ENCODE measurements around the gene LSAMP. TPM values are rescaled to one million over a fixed set of nuclear protein-coding genes. Genes with fewer than 3 reads are reported as not detected.

Gene LSAMP
- total RNA-seq, 1 donor from 2014 or later = 18.0 TPM

DNA sequence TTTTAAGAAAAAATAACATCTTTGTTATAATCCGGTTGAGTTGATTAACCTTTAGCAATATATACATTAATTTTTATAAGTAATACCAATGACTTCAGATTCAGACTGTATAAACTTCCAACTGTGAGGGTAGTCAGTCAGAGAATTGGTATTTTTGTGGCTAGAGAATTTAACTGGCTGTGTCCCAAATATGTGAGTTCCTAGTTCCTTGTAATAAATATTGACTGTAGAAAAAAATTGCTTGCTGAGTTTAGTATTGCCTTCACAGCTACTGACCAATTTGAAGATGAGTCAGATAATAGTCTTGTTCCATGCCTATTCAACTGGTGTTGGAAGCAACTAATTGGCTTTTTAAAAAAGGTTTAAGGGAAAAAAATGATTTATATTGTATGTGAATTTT lies 611.2 kb downstream of the LSAMP start:
- H3K36me3 ChIP-seq = no peaks in the 10 kb centered on the region
- no peaks in the 10 kb centered on the region for H3K9me3 Mint-ChIP-seq
- H3K27ac Mint-ChIP-seq = no peak overlapping the region
- H3K9me3 ChIP-seq (ENCODE audit: low read depth) = no peaks in the 10 kb centered on the region
- H3F3A ChIP-seq (ENCODE audit: low read depth) = no peaks in the 10 kb centered on the region
- no peaks in the 10 kb centered on the region for H3K36me3 Mint-ChIP-seq
- H2AFZ ChIP-seq (replicated peaks) = no peak overlapping the region
- H3K9ac ChIP-seq = no peak overlapping the region
- H3K27me3 ChIP-seq = no peaks in the 10 kb centered on the region
- H3K79me2 ChIP-seq (ENCODE audit: low read depth) = no peaks in the 10 kb centered on the region
- no peak overlapping the region for H3K4me3 Mint-ChIP-seq
- no peak for DNase-seq (ENCODE audit: low spot score)
- H3K4me2 ChIP-seq = no peak overlapping the region
- peaks cover 24% of the 10 kb centered on the region for H3K4me1 ChIP-seq
- no peak for TF ChIP-seq EZH2phosphoT487 (IDR thresholded peaks at IDR 0.05)
- TF ChIP-seq, protein P1, sequence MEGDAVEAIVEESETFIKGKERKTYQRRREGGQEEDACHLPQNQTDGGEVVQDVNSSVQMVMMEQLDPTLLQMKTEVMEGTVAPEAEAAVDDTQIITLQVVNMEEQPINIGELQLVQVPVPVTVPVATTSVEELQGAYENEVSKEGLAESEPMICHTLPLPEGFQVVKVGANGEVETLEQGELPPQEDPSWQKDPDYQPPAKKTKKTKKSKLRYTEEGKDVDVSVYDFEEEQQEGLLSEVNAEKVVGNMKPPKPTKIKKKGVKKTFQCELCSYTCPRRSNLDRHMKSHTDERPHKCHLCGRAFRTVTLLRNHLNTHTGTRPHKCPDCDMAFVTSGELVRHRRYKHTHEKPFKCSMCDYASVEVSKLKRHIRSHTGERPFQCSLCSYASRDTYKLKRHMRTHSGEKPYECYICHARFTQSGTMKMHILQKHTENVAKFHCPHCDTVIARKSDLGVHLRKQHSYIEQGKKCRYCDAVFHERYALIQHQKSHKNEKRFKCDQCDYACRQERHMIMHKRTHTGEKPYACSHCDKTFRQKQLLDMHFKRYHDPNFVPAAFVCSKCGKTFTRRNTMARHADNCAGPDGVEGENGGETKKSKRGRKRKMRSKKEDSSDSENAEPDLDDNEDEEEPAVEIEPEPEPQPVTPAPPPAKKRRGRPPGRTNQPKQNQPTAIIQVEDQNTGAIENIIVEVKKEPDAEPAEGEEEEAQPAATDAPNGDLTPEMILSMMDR (IDR thresholded peaks at IDR 0.05) = no peak
- no peak for TF ChIP-seq EZH2 (IDR thresholded peaks at IDR 0.05)
- no peaks in the 10 kb centered on the region for H3K27me3 Mint-ChIP-seq (ENCODE audit: insufficient read depth, low read depth)
- no peaks in the 10 kb centered on the region for H4K20me1 ChIP-seq (ENCODE audit: low read depth)
- no peaks in the 10 kb centered on the region for H3K4me1 Mint-ChIP-seq
- H3K27ac ChIP-seq = no peak overlapping the region
- no peak overlapping the region for H3K4me3 ChIP-seq

DNA sequence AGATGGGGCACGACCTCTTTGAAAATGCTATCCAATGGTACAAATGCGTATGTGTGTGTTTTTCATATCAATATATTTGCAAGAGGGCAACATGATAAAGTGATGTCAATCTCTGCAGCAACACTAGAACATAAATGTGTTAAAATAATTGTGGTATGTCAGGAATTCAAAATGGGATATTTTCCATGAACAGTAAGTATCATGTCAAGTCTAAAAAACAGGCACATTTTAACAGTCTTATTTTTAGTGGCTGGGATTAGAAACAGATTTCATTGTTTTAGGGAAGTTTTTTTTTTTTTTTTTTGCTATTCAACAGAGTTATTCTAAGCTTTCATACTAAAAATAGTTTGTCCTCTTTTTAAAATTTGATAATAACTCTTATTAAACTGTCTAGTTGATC lies 612.2 kb downstream of the LSAMP start:
- Histone ChIP-seq H3K4me2 (no peak overlapping the region), H3F3A (ENCODE audit: low read depth) (no peaks in the 10 kb centered on the region), H3K4me1 (peaks cover 24% of the 10 kb centered on the region), H3K27me3 (no peaks in the 10 kb centered on the region), H3K27ac (no peak overlapping the region), H3K9me3 (ENCODE audit: low read depth) (no peaks in the 10 kb centered on the region), H2AFZ (replicated peaks) (no peak overlapping the region), H3K79me2 (ENCODE audit: low read depth) (no peaks in the 10 kb centered on the region), H3K9ac (no peak overlapping the region), H4K20me1 (ENCODE audit: low read depth) (no peaks in the 10 kb centered on the region), H3K4me3 (no peak overlapping the region), H3K36me3 (no peaks in the 10 kb centered on the region)
- Mint-ChIP-seq H3K36me3 (no peaks in the 10 kb centered on the region), H3K27me3 (ENCODE audit: insufficient read depth, low read depth) (no peaks in the 10 kb centered on the region), H3K27ac (no peak overlapping the region), H3K4me1 (no peaks in the 10 kb centered on the region), H3K4me3 (no peak overlapping the region), H3K9me3 (no peaks in the 10 kb centered on the region)
- no peak for TF ChIP-seq EZH2phosphoT487 (IDR thresholded peaks at IDR 0.05)
- TF ChIP-seq, protein P1 (IDR thresholded peaks at IDR 0.05) = no peak
- TF ChIP-seq EZH2 (IDR thresholded peaks at IDR 0.05) = no peak
- DNase-seq (ENCODE audit: low spot score) = no peak

DNA sequence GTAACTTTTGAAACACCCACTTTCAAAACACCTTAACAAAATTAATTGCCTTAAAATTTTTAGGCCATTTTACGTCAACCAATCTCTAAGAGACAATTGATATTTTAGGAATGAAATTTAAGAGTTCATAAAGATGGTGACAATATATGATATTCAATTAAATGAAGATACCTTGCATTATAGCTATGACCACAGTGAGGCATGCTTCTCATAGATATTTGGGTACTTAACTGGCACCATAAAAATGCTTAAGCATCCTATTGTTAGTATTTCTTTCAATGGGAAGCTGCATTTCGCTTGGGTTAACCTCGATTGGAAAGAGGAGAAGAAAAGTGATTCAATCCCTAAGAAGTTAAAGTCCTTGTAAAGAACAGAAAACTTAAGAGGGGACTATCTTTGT lies 613.0 kb downstream of the LSAMP start:
- H3K9ac ChIP-seq = no peak overlapping the region
- H3K27me3 Mint-ChIP-seq (ENCODE audit: insufficient read depth, low read depth) = no peaks in the 10 kb centered on the region
- no peaks in the 10 kb centered on the region for H3K4me1 Mint-ChIP-seq
- no peaks in the 10 kb centered on the region for H3K79me2 ChIP-seq (ENCODE audit: low read depth)
- no peaks in the 10 kb centered on the region for H4K20me1 ChIP-seq (ENCODE audit: low read depth)
- H3K9me3 ChIP-seq (ENCODE audit: low read depth) = no peaks in the 10 kb centered on the region
- H3F3A ChIP-seq (ENCODE audit: low read depth) = no peaks in the 10 kb centered on the region
- H3K4me2 ChIP-seq = peak overlapping the region; percentile 27
- no peak overlapping the region for H3K27ac ChIP-seq
- H3K4me3 Mint-ChIP-seq = no peak overlapping the region
- no peaks in the 10 kb centered on the region for H3K36me3 ChIP-seq
- peak; percentile 9 for DNase-seq (ENCODE audit: low spot score)
- H3K9me3 Mint-ChIP-seq = no peaks in the 10 kb centered on the region
- H3K27me3 ChIP-seq = no peaks in the 10 kb centered on the region
- H3K27ac Mint-ChIP-seq = no peak overlapping the region
- TF ChIP-seq EZH2phosphoT487 (IDR thresholded peaks at IDR 0.05) (no peak), EZH2 (IDR thresholded peaks at IDR 0.05) (no peak)
- TF ChIP-seq, protein P1 (IDR thresholded peaks at IDR 0.05) = peak; percentile 21
- no peak overlapping the region for H2AFZ ChIP-seq (replicated peaks)
- peaks cover 24% of the 10 kb centered on the region for H3K4me1 ChIP-seq
- no peaks in the 10 kb centered on the region for H3K36me3 Mint-ChIP-seq
- no peak overlapping the region for H3K4me3 ChIP-seq

All from neural progenitor cell (in vitro differentiated cells).